ENCODE measurements around the gene GID8.

Gene GID8

GRCh38 chr20:62935204-62935967 is 2.6 kb upstream of the GID8 start:
- in situ Hi-C loops (cut with MboI; ENCODE audit: low pct_unique_long_range_greater_than_20kb, low sequenced_read_pairs): no loop called here
- no peak for DNase-seq

DNA sequence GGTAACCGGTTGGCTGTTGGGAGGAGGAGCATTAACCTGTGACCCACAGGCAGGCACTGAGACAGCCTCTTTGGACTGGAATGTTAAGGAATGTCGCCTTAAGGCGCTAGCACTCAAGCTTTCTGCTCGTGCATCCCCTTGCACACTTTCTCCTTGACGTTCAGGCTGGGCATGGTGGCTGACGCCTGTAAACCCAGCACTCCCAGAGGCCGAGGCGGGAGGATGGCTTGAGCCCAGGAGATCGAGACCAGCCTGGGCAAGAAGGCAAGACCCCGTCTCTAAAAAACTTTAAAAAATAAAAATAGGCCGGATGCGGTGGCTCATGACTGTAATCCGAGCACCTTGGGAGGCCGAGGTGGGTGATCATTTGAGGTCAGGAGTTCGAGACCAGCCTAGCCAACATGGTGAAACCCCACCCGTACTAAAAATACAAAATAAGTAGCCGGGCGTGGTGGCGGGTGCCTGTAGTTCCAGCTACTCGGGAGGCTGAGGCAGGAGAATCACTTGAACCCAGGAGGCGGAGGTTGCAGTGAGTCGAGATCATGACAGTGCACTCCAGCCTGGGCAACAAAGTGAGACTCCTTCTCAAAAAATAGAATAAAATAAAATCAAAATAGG is 1.9 kb upstream of the GID8 start:
- in situ Hi-C loops (cut with MboI; ENCODE audit: low pct_unique_long_range_greater_than_20kb, low sequenced_read_pairs): no loop called here
- no peak for DNase-seq

DNA sequence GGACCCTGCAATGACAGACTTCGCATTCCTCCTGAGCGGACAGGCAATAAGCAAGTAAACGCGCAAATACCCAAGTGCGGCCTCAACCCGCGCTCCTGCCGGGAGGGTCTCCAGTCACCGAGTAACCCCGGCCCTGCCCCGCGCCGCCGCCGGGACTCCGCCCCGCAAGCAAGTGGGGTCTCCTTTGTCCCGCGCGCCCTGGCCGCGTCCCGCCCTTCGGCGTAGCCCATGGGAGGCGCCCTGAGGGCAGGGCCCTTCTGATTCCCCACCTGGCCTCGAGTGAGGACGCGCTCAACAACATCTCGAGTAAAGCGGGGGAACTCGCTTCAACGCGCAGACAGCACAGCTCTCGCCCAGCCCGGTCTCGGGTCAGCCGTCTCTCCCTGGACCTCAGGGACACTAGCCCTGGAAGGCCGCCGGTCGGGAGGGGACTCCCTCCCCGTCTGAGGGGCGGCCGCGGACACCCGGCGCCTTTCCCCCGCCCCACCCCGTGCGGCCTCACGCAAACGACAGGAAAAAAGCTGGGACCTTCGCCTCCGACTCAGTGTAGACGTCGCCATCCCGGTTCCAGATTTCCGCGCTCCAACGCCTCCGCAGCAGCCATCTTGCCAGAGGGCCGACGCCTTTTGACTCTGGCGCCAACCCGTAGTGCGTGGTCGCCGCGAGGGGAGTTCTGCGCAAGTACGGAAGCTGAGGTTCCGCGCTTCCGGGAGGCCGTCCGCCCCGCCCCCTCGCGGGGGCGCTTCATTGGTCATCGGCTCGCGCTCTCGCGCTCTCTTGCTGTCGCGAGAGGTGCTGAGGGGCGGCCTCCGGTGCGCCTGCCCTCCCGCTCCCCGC is 461 bp upstream of the GID8 start:
- in situ Hi-C loops (cut with MboI; ENCODE audit: low pct_unique_long_range_greater_than_20kb, low sequenced_read_pairs): no loop called here
- peak; percentile 96 for DNase-seq

GRCh38 chr20:62940875-62941274 is 2.9 kb downstream of the GID8 start:
- in situ Hi-C loops (cut with MboI; ENCODE audit: low pct_unique_long_range_greater_than_20kb, low sequenced_read_pairs): no loop called here
- no peak for DNase-seq

DNA sequence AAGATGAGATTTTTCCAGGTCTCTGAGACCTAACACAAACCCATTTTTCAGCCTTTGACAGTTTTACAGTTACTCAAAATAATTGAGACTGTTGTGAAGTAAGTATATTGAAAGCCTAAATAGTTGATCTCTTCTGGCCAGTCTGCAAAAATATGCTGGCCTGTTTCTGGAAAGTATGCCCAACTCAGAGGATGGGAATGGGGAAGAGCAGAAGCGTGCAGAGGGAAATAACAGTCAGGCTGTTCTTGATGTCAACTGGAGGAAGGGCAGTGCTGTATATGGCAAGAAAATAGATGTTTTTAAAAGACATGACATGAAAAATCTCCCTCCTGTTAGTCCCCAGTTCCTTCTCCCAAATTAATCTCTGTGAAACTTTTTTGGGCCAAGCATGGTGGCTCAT is 3.8 kb downstream of the GID8 start:
- in situ Hi-C loops (cut with MboI; ENCODE audit: low pct_unique_long_range_greater_than_20kb, low sequenced_read_pairs): no loop called here
- DNase-seq: no peak

DNA sequence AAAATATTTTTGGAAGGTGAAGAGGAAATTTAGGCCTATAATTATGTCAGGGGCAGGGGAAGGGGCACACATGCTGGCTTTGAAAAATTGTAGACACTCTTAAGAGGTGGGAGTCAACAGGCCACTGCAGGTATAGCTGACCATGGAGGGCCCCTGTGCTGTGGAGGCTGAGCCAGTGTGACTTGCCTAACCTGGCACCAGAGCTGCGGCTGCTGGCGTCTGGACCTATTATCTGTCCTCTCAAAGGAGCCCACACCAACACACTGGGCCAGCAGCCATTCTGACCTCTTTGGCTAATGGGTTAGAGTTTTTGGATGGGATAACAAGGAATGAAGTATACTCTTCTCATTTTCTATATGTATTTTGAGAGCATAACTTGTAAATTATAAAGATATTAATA is 4.5 kb downstream of the GID8 start:
- DNase-seq: no peak
- in situ Hi-C loops (cut with MboI; ENCODE audit: low pct_unique_long_range_greater_than_20kb, low sequenced_read_pairs): no loop called here

DNA sequence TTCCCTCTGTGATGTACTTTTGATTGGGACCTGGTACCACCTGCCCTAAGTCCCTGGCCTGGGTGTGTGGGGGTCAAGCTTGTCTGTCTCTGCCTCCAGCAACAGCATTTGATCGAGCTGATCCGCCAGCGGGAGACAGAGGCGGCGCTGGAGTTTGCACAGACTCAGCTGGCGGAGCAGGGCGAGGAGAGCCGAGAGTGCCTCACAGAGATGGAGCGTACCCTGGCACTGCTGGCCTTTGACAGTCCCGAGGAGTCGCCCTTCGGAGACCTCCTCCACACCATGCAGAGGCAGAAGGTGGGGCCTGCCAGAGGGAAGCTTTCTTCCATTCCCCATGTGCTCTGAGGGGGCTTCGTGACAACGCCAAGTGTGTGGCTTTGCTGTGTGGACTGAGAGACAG is 5.4 kb downstream of the GID8 start:
- no peak for DNase-seq
- in situ Hi-C loops (cut with MboI; ENCODE audit: low pct_unique_long_range_greater_than_20kb, low sequenced_read_pairs): no loop called here

DNA sequence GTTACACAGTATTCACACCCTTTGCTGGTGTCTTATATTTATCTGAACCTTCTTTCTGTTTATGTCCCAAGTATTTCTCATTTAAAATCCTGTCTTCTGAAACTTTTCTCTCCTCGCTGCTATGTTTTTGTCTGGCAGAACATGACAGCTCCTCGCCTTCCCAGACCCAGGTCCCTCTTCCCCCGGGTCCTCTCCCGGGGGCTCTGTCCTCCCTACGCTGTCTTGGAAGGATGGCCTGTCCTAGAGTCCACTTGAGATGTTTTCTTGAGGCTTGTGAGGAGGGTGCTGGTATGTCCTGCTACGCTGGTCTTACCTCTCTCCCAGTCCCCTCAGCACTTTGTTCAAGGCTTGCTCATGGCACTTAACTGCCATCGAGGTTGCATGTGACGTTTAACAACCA is 6.2 kb downstream of the GID8 start:
- no peak for DNase-seq
- in situ Hi-C loops (cut with MboI; ENCODE audit: low pct_unique_long_range_greater_than_20kb, low sequenced_read_pairs): no loop called here

- in situ Hi-C loops (cut with MboI; ENCODE audit: low pct_unique_long_range_greater_than_20kb, low sequenced_read_pairs): no loop called here
- no peak for DNase-seq
Measured at GRCh38 chr20:62944746-62945145, 6.8 kb downstream of the GID8 start.

GRCh38 chr20:62945771-62946339 is 7.9 kb downstream of the GID8 start:
- in situ Hi-C loops (cut with MboI; ENCODE audit: low pct_unique_long_range_greater_than_20kb, low sequenced_read_pairs): no loop called here
- DNase-seq: no peak

DNA sequence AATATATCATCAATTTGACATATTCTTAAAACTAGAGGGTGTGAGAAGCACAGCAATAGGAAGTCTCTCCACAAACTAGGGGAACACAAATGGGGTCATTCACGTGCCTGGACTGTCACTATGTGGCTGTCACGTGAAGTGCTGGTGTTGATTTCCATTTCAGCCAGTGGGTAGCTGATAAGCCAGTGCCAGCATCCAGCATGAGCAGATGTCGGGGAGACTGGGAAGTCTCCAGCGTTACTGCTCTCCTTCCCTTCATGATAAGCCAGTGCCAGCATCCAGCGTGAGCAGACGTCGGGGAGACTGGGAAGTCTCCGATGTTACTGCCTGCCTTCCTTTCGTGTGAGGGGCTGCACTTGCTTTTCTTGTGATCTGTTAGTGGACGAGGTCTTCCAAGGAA is 9.0 kb downstream of the GID8 start:
- DNase-seq: no peak
- in situ Hi-C loops (cut with MboI; ENCODE audit: low pct_unique_long_range_greater_than_20kb, low sequenced_read_pairs): no loop called here

DNA sequence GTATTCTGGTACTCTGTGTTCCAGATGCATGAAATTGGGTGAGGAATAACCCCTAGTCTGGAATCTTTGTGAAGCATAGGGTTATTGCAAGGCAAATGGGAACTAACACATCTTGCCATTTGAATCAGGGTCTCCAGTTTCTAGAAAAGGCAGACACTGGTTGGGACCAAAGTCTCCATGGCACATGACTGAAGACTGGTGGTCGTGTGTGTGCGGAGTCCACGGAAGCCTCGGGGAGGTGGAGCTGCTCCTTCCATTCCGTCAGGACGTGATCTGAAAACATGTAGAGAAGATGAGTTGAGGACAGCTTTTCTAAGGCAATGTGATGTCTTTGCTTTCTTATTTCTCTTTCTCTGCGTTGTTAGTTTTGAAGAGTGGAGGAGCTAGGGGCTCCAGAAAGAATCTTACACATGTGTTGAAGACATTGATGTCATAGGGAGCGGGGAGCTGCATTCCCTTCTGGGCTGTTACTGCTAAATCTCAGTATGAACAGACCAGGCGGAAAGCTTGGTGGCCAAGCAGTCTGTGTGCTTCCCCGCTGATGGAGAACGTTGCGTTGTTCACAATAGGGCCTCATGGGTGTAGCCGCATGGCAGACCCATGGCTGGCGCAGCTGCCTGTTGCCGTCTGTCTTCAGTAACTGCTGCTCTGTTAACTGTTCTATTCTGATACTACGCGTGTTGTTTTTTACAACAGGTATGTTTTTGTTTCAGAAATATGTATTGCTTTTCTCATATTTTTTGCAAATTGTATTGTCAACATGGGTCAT is 9.8 kb downstream of the GID8 start:
- DNase-seq: no peak
- in situ Hi-C loops (cut with MboI; ENCODE audit: low pct_unique_long_range_greater_than_20kb, low sequenced_read_pairs): no loop called here

DNA sequence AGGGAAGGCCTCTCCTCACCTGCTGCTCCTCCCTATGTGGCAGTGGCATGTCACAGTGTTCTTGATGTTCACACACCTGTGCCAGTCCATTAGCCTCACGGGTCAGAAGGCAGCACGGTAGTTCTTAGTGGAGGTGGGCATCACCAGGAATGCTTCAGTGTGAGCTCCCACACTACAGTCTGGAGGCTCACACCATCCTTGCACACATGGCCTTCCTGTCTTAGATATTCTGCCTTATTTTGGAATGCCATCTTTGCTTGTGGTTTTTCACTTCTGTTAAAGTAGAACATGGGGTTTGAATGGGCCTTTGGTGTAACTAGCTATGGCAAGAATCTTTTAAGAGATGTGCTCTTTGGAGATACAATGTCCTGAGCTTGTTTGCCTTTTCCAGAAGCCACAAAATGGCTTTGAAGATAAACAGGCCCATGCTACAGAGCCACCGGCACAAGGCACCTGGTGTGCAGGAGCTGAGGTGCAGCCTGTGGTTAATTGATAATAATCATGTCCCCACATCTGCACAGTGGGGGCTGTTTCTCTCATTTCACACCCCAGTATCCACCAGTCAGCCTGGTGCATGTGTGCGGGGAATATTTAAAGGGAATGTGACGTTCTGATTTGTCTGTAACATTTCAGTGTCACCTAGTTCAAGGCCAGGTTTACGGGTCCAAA is 11.3 kb downstream of the GID8 start:
- DNase-seq: no peak
- in situ Hi-C loops (cut with MboI; ENCODE audit: low pct_unique_long_range_greater_than_20kb, low sequenced_read_pairs): no loop called here

GRCh38 chr20:62949962-62950361 is 12.0 kb downstream of the GID8 start:
- in situ Hi-C loops (cut with MboI; ENCODE audit: low pct_unique_long_range_greater_than_20kb, low sequenced_read_pairs): no loop called here
- DNase-seq: no peak

DNA sequence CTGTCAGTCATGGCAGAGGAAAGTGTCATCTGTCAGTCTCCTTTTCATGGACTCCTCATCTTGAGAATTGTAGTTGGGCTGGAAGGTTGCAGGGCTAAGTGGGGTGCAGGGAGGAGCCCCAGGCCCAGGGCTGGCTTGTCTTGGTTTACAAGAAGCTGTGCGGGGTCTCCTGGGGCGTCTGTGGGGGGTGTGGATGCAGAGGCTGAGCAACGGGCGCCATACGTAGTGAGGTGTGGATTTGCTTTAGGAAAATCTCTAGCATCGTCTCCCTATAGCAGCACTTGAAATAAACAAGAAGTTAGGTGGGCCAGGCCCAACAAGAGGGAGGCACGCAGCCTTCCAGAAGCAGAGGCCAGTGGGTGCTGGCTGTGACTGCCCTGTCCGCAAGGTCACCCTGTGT is 12.8 kb downstream of the GID8 start:
- no peak for DNase-seq
- in situ Hi-C loops (cut with MboI; ENCODE audit: low pct_unique_long_range_greater_than_20kb, low sequenced_read_pairs): no loop called here

DNA sequence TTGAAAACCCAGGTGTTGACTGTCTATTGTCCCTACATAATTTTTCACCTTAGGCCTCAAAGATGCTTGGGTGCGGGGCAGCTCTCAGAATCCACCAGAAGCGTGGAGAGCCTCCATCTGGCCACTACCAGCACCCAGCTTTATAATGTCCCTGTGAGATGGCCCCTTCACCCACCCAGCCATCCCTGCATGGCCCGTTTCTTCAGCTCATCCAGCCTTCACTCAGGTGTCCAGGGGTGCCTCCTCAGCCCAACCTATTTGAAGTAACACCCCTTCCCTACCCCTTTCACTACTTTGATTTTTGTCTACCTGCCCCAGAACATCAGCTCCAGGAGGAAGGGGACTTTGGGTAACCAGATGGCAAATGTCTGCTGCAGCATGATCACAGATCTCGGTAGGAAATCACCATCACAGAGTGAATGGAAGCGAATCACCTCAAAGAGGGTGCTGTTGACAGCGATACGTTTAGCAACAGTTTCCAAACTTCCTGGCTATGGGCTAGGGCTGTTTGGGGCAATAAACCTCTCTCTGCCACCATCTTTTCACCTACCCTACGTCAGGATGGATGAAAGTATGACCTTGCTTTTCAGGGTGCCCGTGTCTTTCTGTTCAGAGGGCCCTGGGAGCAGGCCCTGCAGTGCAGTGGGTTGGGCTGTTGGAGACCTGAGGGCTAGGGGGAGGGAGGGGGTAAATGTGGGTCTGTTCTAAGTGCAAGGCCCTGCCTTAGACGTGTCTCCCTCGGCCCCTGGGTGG is 13.4 kb downstream of the GID8 start:
- in situ Hi-C loops (cut with MboI; ENCODE audit: low pct_unique_long_range_greater_than_20kb, low sequenced_read_pairs): no loop called here
- no peak for DNase-seq

DNA sequence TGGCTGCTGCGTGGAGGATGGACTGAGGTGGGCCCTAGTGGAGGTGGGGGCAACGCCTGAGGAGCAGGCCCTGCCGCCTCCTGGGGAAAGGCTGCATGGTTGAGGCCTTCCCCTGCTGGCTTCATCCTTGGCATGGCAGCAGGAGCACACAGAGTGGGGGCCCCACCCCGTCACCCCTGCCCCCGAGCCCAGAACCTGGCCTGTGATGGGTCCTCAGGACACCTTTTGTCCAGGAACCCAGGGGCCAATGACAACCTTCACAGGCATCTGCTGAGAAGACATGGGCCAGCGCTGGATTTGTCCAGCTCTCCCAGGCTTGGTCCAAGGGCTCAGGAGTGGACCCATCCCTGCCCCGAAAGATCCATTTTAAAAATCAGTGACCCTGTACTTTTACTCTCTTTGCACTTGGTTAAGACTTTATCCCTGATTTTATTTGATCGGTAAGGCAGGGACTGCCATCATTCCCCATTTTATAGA is 14.0 kb downstream of the GID8 start:
- in situ Hi-C loops (cut with MboI; ENCODE audit: low pct_unique_long_range_greater_than_20kb, low sequenced_read_pairs): no loop called here
- DNase-seq: no peak

DNA sequence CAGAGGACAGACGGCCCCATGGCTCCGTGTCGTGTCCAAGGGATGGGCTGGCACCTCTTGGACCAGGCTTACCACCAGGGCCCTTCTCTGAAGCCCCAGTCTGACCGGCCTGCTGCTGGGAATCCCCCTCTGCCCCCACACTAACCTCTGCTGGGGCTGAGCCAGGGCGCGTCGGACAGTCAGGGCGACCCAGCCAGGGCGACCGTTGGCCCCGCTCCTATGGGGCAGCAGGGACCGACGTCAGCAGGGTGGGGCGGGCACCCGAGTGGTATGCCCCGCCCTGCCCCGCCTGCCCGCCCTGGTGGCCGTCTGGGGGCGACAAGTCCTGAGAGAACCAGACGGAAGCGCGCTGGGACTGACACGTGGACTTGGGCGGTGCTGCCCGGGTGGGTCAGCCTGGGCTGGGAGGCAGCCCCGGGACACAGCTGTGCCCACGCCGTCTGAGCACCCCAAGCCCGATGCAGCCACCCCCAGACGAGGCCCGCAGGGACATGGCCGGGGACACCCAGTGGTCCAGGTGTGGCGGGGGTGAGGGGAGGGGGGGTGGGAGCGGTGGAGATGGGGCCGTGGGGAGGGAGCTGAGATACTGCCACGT is 14.5 kb downstream of the GID8 start, which contains the start of gene SLC17A9:
Gene SLC17A9, plus strand, starts transcription at position 337 of the 595 bp plus-strand sequence. Its CDS starts 122 bp downstream, at position 459.
- DNase-seq: peak; percentile 81
- in situ Hi-C loops (cut with MboI; ENCODE audit: low pct_unique_long_range_greater_than_20kb, low sequenced_read_pairs): no loop called here
